Brain pericyte (primary cell): ENCODE results near the gene ARNT2.

ENCODE experiments used
- DNase-seq: peaks from one replicate; pipeline ENCODE4 v3.0.0-alpha.2; 2012; ENCODE audit warnings: low read depth, low spot score

The ARNT2 gene

DNA sequence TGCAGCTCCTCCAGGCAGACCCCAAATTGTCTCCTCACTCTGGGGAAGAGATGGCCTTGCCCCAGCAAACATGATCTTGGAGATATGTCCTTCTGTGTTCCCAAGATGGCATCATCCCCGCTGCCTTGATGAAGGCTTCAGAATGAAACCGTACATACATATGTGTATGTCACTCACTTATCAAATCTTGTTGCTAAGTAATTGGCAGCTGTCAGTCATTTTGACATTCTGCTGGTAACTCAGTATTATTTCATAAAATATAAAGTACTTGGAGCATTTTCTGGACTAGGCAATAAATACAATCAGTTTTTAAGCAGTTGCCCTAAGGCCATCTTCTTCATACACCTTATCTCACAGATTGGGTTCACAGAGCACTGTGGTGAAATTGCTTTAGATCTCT, 62.4 kb downstream of the ARNT2 start:
- no peak for DNase-seq

GRCh38 chr15:80467311-80467714, 63.1 kb downstream of the ARNT2 start:
- no peak for DNase-seq

DNA sequence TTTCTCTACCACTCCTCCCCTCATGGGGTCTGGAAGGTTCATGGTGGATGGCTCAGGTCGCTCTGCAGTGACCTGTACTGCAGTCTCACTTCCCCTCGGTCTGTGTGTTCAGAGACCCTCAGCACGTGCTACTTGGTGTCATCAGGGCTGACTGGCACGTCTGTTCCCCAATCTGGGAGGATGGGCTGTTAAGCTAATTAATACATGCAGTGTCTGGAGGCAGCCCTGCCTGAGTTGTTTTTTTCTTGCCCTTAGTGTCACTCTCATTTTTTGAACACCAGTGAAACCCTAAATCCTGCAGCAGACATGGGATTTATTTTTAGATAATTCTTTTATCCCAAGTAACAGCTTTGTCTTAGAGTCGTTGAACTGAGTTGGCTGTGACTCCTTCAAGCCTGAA, 64.6 kb downstream of the ARNT2 start:
- no peak for DNase-seq

DNA sequence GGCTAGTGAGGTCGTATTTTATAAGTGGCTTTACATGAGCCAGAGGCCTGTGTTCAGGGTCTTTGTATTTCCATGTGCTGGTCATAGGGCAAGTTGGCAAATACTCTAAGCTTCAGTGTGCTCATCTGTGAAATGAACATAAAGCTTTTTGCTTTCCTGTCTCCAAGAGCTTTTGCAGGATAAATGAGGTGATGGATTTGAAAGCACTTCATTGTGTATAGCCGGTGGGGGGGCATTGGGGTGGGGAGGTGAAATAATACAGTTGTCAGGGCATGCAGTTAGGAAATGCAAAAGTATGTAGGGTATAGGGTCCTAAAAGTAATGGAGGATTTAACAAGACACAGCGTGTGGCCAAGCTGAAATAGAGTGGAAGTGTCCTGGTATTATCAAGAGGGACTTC, 67.7 kb downstream of the ARNT2 start:
- DNase-seq = no peak

DNA sequence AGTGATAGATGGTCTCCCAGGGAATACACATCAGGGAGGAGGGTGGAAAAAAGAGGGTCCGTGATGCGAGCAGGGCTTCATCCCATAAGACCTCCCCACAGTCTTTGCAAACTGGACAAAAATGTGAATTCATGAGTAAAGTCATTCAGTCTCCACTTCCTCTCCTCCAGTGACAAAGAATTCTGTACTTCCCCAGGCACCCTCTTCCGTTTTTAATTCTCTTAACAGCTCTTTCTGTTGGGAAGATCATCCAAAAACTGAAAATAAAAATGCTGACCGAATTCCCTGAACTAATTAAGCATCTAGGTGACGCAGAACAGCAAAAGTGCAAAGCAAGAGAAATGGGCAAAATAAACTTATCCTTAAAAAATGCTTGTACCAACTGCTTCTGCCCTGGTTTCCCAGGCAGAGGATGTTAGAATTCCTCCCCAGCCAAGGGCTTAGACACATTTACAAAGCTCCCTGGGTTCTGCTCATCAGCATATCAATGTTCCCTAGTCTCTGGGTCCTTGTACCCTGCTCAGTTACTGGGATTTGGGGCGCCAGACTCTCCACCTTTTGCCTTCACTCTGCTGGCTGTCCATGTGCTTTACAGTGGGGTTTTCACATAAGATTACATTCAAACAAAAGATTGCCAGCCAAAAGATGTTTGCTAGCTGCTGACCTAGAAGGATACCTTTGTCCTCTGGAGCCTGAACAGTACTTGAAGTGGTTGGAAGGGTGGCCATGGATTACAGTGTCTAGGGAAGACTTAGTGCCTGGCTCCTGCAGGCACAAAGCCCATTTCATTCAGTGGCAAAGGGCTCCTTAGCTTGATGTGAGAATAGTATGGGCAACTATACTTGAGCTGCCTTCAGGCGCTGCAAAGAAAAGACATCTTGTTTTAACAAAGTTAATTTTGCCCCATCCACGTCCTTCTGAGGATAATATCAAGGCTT, 69.4 kb downstream of the ARNT2 start:
- no peak for DNase-seq

DNA sequence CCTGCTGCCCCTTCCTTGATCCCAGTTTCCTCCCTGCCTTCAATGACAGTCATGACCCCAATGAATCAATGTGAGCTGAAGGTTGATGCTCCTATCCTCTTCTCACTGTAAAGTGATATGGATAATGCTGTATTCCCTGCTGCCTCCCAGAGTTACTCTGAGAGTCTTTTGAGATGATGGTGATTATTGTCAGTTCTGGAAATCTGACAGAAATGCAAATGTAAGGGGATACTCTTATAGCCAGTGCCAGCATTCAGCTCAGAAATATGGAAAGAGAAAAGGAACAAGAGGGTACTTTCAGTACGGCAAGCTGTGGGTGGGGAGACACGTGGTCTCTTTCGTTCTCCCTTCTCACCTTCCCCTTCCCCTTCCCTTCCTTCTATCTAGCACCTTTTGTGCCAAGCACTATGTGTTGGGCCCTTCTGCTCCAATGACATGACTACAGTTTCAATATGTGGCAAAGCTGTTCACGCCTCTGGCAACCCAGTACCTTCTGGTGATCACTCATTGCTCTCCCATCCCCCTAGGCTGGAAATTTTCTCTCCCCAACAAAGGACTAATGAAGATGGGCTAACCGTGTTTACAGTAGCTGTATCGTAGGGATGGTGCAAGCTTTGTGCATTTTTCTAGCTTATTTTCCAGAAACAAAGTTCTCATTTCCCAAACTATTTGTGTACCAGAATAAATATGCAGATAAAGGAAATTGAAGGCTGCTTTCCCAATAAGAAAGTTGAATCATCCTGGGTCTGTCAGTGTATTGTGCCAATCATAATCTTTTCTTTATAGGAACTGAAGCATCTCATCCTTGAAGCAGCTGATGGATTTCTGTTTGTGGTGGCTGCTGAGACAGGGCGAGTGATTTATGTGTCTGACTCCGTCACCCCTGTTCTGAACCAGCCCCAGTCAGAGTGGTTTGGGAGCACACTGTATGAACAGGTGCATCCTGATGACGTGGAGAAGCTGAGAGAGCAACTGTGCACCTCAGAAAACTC, 70.3 kb downstream of the ARNT2 start:
- no peak for DNase-seq

GRCh38 chr15:80475572-80475971, 71.4 kb downstream of the ARNT2 start:
- DNase-seq = no peak

DNA sequence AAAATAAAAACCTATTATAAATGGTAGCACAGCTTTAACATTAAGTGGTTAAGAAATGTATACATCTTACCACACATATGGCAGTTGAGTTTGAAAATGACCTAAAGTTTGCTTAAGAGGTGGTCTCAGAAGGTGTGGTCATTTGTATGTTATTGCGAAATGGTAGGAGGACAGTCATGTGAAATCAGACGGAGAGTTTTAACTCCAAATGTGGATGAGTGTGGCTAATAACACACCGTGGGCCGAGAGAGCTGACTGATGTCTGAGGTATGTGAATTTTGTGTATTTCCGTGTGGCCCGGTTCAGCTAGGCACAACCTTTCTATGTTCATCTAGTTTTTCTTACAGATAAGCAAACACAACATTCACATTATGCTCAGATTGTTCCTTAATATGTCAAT, 71.9 kb downstream of the ARNT2 start:
- DNase-seq = no peak

DNA sequence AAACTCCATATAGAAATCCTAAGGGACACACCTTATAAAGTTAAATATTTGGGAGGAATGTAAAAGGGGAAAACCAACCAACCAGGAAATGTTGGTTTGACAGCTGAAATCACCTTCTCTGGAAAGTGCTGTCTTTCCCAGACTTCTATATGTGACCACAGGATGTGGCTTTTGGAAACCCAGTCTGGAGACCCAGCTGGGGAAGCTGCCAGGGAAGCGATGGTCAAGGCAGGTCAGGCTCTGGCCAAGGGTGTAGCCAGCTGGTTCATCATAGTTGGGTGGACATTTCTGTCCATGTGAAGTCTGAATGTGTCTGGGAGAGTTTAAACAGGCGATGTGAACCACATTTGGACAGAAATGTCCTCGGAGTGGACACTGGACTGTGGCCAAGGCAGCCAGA, 73.9 kb downstream of the ARNT2 start:
- DNase-seq = no peak

GRCh38 chr15:80479191-80479590, 75.0 kb downstream of the ARNT2 start:
- DNase-seq = no peak

- DNase-seq = peak; percentile 84
Measured at GRCh38 chr15:80480171-80480811, 76.1 kb downstream of the ARNT2 start.

DNA sequence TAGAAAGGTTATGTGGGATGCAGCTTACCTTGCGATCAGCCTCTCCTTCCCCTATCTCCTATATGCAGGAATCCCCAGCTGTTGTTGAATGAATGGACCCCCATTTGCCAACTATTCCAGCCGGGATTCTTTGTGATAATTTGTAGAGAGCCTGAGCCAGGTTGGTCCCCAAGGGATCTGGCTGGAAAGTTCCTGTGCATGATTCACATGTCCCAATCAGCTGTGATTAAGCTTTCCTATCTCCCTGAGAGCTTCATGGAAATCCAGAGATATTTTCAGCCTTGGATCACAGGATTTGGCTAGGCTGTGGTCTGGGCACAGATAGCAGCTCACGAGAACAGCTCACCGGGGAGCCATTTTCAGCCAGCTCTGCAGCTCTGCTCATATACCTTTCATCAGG, 76.7 kb downstream of the ARNT2 start:
- no peak for DNase-seq

DNA sequence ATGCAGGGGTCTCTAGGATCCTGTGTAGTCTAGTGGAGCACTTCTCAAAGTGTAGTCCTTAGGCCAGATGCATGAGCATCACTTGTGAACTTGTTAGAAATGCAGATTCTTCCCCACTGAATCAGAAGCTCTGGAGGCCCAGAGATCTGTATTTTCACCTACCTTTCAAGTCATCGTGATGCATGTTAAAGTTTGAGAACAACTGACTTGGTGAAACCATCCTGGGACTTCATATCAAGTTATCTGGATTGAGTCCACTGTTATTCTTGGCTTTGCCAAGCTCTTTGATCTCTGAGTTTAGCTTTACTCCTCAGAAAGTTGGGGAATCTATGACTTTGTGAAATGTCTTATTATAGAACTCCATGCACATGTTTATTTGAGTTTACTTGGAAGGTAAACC, 78.5 kb downstream of the ARNT2 start:
- no peak for DNase-seq

DNA sequence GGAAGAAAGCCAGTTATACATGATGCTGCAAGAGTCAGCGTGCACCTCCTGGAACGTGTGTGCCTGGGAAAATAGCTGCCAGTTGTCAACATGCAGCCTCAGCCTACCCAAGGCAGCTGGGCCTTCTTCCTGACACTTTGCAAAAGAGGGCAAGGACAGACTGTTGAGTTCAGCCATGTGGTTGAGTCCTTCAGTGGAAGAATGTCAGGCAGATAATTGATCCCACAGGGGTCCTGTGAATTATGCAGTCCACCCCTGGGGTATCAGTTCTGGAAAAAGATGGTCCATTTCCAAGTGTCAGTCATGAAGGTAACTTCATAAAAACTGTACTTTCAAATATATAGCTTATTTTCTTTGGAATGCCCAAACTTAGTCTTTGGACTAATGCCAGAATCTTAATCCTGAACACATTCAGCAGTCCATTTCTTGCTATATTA, 79.6 kb downstream of the ARNT2 start:
- peak; percentile 78 for DNase-seq

DNA sequence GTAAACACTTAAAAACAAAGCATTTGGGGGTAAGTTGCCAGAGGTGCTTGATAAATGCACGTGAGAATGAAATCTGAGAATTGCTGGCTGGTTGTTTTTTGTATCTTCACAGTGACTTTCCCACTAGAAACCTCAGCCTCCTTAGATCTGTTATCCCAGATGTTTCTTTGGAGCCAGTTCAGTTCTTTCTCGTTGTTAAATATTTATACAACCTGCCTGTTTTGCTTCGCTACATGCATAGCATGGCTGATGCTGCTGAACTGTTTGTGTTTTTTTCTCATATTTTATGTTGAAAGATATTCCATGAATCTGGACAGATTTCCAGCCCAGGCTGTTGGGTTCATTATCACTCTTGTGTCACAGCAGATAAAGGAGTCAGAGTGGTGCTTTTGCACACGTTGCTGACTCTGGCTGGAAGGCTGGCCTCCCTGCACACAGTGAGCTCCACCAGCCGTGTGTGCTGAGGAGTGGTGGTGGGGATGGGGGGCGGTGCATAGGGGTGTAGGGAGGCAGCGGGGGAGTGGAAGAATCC, 80.2 kb downstream of the ARNT2 start:
- DNase-seq = peak; percentile 85

GRCh38 chr15:80485370-80486164, 81.4 kb downstream of the ARNT2 start:
- no peak for DNase-seq

DNA sequence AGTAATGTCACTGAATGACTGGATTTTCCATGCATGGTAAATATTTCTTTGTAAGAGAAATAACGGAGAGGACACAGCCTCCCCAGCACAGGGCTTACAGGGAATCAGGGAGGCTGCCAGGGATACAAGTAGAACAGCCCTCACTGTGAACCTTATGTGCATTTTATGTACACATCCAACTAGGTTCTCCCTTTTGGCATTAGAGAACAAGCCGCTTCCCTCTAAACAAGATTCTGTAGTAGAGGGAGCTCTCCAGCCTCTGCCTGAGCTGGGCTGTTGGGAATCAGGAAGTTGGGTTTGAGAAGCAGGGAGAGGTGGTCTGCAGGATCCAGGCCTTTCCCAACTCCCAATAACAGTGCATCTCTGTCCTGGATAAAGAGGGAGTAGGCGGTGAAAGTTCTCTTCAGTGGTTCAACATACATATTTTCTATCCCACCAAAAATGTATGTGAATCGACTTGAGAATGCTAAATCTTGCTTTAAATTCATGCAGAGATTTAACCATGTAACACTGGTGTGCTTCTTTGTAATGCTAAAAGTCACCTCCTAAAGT, 83.7 kb downstream of the ARNT2 start:
- DNase-seq = no peak

- peak; percentile 81 for DNase-seq
Measured at GRCh38 chr15:80489030-80489594, 84.9 kb downstream of the ARNT2 start.

DNA sequence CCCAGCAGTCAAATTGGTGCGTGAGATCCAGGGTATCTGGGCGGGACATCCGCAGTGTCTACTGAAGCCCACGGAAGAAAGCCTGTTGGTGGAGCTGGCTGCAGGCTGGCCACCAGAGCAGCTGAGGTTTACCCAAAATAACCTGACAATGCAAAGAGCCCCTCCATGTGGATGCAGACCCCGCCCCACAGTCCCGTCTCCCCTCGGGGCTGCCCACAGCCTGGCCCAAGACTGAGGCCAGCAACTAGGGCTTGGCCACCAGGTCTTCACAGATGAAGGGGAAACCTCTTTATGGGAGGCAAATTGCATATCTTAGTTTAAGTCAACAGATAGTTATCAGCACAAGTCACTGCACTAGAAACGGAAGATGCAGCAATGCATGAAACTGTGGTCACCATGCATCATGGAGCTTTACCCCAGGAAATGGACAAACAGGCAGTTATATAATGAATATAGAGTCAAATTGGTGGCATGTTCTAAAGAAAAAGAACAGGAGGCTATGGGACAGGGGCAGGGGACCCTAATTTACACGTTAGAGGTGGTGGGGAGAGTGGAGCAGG, 86.3 kb downstream of the ARNT2 start:
- no peak for DNase-seq
